Activated T-cell treated with anti-CD3 and anti-CD28 coated beads, Interleukin-2, amount 50 U/mL, for 72 hours (primary cell): ENCODE measurements around the gene GNG5. TPM values are rescaled to one million over a fixed set of nuclear protein-coding genes. Genes with fewer than 3 reads are reported as not detected.
"Not testable (repeated sequence)": the region's sequence is repeated elsewhere in the genome, so short reads cannot be mapped to it uniquely, and the experiment has no call there.

Experiments
- ATAC-seq, 2 donors: fragments of 150-1000 bp; cut with Tn5 transposase; replicated peaks in 1 of 2; 2 replicates each; pipeline ENCODE4 v1.10.0; 2021; ENCODE audit warnings: moderate library complexity in 2 of 2, mild to moderate bottlenecking in 1 of 2
- DNase-seq, 2 donors: peaks; one replicate each; pipeline ENCODE4 v3.0.0; 2021 to 2022; ENCODE audit warnings: mixed read lengths in 1 of 2
- H3K27ac Mint-ChIP-seq: one replicate; pipeline ENCODE4 v1.8.0; 2022; ENCODE audit warnings: mild to moderate bottlenecking, moderate library complexity, mixed read lengths
- H3K27me3 Mint-ChIP-seq: one replicate; pipeline ENCODE4 v1.8.0; 2022; ENCODE audit warnings: low read depth, mixed read lengths
- H3K36me3 Mint-ChIP-seq, 2 donors: one replicate each; pipeline ENCODE4 v1.8.0; 2022; ENCODE audit warnings: mixed read lengths in 2 of 2, mild to moderate bottlenecking in 1 of 2; ENCODE audit not compliant: insufficient read depth in 2 of 2
- H3K4me1 Mint-ChIP-seq: one replicate; pipeline ENCODE4 v1.8.0; 2022; ENCODE audit warnings: low read depth, mixed read lengths
- H3K4me3 Mint-ChIP-seq, 2 donors: one replicate each; pipeline ENCODE4 v1.8.0; 2022; ENCODE audit warnings: mild to moderate bottlenecking in 2 of 2, mixed read lengths in 2 of 2, moderate library complexity in 2 of 2
- H3K9me3 Mint-ChIP-seq, 2 donors: one replicate each; pipeline ENCODE4 v1.8.0; 2022; ENCODE audit warnings: mixed read lengths in 2 of 2
- total RNA-seq, 2 donors: library from RNA; stranded (reverse); gene quantifications; one replicate each; pipeline ENCODE4 v1.2.3, GENCODE V29; 2022

GNG5 gene
- total RNA-seq, 2 donors from 2014 or later, result 88.5 to 101 TPM

- peaks cover 18 to 35% of the 10 kb centered on the region in 2 donors for H3K36me3 Mint-ChIP-seq
- H3K27ac Mint-ChIP-seq, result peak overlapping the region; percentile 99
- H3K4me1 Mint-ChIP-seq, result peaks cover 39% of the 10 kb centered on the region
- H3K27me3 Mint-ChIP-seq, result peaks cover 18% of the 10 kb centered on the region
- H3K4me3 Mint-ChIP-seq, result peak overlapping the region; percentile 99
- ATAC-seq (peak in 1 of 2 donors; percentile 38), DNase-seq (no peak)
- H3K9me3 Mint-ChIP-seq, result peaks cover 11 to 14% of the 10 kb centered on the region in 2 donors
These were observed 26.4 kb downstream of the GNG5 start for GRCh38 chr1:84479998-84480397.

- ATAC-seq, result peak; percentile 97
- Mint-ChIP-seq H3K27ac (peak within 1 kb of the TSS; percentile 99), H3K27me3 (peaks cover 23% of the 10 kb centered on the region), H3K9me3 (peaks cover 11 to 14% of the 10 kb centered on the region in 2 donors), H3K4me3 (peak within 1 kb of the TSS; percentile 99), H3K36me3 (peaks cover 18 to 35% of the 10 kb centered on the region in 2 donors), H3K4me1 (peaks cover 39% of the 10 kb centered on the region)
- peak; percentile 79 to 85 for DNase-seq
These were observed 27.2 kb downstream of the GNG5 start, which contains the start of gene RPF1 for GRCh38 chr1:84478876-84479868. RPF1 (plus strand) TSS chr1:84479266; CDS start chr1:84479282, 16 bp downstream.

GRCh38 chr1:84476225-84476624, 30.2 kb downstream of the GNG5 start:
- H3K36me3 Mint-ChIP-seq, result peaks cover 14 to 21% of the 10 kb centered on the region in 2 donors
- H3K27ac Mint-ChIP-seq, result no peak overlapping the region
- no peak overlapping the region for H3K4me3 Mint-ChIP-seq
- no peak for DNase-seq
- no peak for ATAC-seq
- H3K27me3 Mint-ChIP-seq, result peaks cover 23% of the 10 kb centered on the region
- H3K9me3 Mint-ChIP-seq, result peaks cover 11 to 14% of the 10 kb centered on the region in 2 donors
- peaks cover 23% of the 10 kb centered on the region for H3K4me1 Mint-ChIP-seq

GRCh38 chr1:84467298-84467697, 39.1 kb downstream of the GNG5 start:
- DNase-seq (no peak), ATAC-seq (no peak)
- Mint-ChIP-seq H3K27me3 (peaks cover 43% of the 10 kb centered on the region), H3K9me3 (no peaks in the 10 kb centered on the region), H3K27ac (no peak overlapping the region), H3K36me3 (no peaks in the 10 kb centered on the region), H3K4me1 (no peaks in the 10 kb centered on the region), H3K4me3 (no peak overlapping the region)

GRCh38 chr1:84462118-84462517, 44.3 kb downstream of the GNG5 start:
- ATAC-seq (no peak), DNase-seq (no peak)
- H3K27me3 Mint-ChIP-seq, result peaks cover 35% of the 10 kb centered on the region
- H3K4me3 Mint-ChIP-seq, result no peak overlapping the region
- no peaks in the 10 kb centered on the region for H3K36me3 Mint-ChIP-seq
- no peak overlapping the region for H3K27ac Mint-ChIP-seq
- H3K4me1 Mint-ChIP-seq, result no peaks in the 10 kb centered on the region
- H3K9me3 Mint-ChIP-seq, result no peaks in the 10 kb centered on the region

GRCh38 chr1:84452436-84452835, 53.9 kb downstream of the GNG5 start:
- no peaks in the 10 kb centered on the region for H3K9me3 Mint-ChIP-seq
- H3K4me1 Mint-ChIP-seq, result no peaks in the 10 kb centered on the region
- H3K36me3 Mint-ChIP-seq, result peaks cover 0 to 4% of the 10 kb centered on the region in 2 donors
- no peak overlapping the region for H3K27ac Mint-ChIP-seq
- DNase-seq (no peak), ATAC-seq (no peak)
- H3K4me3 Mint-ChIP-seq, result no peak overlapping the region
- no peaks in the 10 kb centered on the region for H3K27me3 Mint-ChIP-seq

- ATAC-seq (peak in 1 of 2 donors; percentile 75), DNase-seq (no peak)
- no peak overlapping the region for H3K4me3 Mint-ChIP-seq
- no peak overlapping the region for H3K27ac Mint-ChIP-seq
- H3K9me3 Mint-ChIP-seq, result peaks cover 0 to 2% of the 10 kb centered on the region in 2 donors
- H3K27me3 Mint-ChIP-seq, result no peaks in the 10 kb centered on the region
- no peaks in the 10 kb centered on the region for H3K4me1 Mint-ChIP-seq
- H3K36me3 Mint-ChIP-seq, result peaks cover 0 to 4% of the 10 kb centered on the region in 2 donors
These were observed 55.5 kb downstream of the GNG5 start for GRCh38 chr1:84450910-84451309.

GRCh38 chr1:84448704-84449103, 57.7 kb downstream of the GNG5 start:
- not testable (repeated sequence) for H3K27me3 Mint-ChIP-seq, H3K27ac Mint-ChIP-seq, H3K4me1 Mint-ChIP-seq, H3K9me3 Mint-ChIP-seq, H3K4me3 Mint-ChIP-seq, DNase-seq, ATAC-seq, H3K36me3 Mint-ChIP-seq

Other genes with a start within 250 kb of the GNG5 start
- gene SAMD13, start 204.9 kb downstream of the GNG5 start, total RNA-seq, result 1 to 10 TPM in 1 of 2 donors, under 1 TPM in 1; 0.46 to 1.7 TPM
- gene DNASE2B, start 108.1 kb downstream of the GNG5 start, total RNA-seq, result not detected
- gene RPF1, start 27.3 kb downstream of the GNG5 start, total RNA-seq, result 10 to 100 TPM; 56.7 to 68.2 TPM
- gene SPATA1, start 195 bp downstream of the GNG5 start, total RNA-seq, result 1 to 10 TPM; 2.3 to 2.9 TPM
- gene CTBS, start 67.9 kb upstream of the GNG5 start, total RNA-seq, result 10 to 100 TPM; 27.2 to 31.3 TPM
- 10 to 100 TPM in 1 of 2 donors, 1 to 10 TPM in 1; 8.5 to 13.8 TPM for gene SSX2IP, start 183.9 kb upstream of the GNG5 start, total RNA-seq